Ovary (tissue), 3 donors: ENCODE data around the gene VSIG10L.

ENCODE experiments used
- EP300 ChIP-seq: sonication (generic); formaldehyde crosslinking; IDR thresholded peaks from one replicate; pipeline ENCODE4 v1.6.1; 2017; ENCODE audit warnings: antibody characterized with exemption
- POLR2A ChIP-seq: fragments of 450-650 bp; IDR thresholded peaks from one replicate; pipeline ENCODE4 v1.6.1; 2017; ENCODE audit warnings: antibody characterized with exemption, mild to moderate bottlenecking, moderate library complexity
- TF ChIP-seq, protein P1 (sequence below), 3 donors: fragments of 450-650 bp in 2 of 3; fragments of 200-600 bp in 1 of 3; IDR thresholded peaks; one replicate each; pipeline versions ENCODE4 v1.5.1 to v1.8.0; 2016 to 2022; ENCODE audit warnings: antibody characterized with exemption in 3 of 3, mild to moderate bottlenecking in 1 of 3
- donor health status: DM: no; HTN: no; CAD: no.

DNA sequence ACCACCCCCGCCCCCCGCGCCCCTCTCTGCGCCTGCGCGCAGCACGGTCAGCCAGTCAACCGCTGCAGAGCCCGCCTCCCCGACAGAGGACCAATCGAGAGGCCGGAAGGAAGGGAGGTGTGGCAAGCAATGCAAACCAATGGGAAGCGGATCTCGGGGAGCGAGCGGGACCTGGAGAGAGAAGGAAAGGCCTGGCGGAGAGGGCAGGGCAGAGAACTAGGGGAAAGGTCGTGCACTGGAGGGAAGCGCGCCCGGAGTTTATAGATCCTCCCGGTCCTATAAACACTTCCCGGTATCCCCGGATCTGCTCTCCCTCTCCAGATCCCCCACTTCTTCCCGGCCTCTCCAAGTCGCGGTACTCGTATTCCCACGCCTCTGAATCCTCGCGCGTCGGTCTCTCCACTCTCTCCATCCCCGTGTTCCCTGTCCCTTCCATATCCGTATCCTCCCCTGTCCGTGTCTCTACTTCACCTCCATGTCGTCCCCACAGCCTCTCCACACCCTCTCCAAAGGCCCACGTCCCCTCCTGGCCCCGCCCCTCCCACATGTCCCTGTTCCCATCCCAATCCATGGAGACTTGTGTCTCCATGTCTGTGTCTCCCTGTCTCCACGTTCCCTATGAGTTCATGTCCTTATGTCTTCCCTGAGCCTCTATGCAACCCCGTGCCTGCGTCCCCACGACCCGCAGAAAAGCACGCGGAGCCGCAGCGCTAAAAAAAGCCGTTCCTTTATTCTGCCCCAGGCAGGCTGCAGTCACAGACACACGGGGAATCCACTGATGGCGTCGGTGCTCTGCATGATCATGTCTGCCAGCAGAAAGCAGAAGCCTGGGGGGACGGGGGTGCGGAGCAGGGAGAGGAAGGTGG lies 24.7 kb upstream of the VSIG10L start:
- TF ChIP-seq POLR2A (peak; percentile 92), EP300 (no peak)
- TF ChIP-seq, protein P1, sequence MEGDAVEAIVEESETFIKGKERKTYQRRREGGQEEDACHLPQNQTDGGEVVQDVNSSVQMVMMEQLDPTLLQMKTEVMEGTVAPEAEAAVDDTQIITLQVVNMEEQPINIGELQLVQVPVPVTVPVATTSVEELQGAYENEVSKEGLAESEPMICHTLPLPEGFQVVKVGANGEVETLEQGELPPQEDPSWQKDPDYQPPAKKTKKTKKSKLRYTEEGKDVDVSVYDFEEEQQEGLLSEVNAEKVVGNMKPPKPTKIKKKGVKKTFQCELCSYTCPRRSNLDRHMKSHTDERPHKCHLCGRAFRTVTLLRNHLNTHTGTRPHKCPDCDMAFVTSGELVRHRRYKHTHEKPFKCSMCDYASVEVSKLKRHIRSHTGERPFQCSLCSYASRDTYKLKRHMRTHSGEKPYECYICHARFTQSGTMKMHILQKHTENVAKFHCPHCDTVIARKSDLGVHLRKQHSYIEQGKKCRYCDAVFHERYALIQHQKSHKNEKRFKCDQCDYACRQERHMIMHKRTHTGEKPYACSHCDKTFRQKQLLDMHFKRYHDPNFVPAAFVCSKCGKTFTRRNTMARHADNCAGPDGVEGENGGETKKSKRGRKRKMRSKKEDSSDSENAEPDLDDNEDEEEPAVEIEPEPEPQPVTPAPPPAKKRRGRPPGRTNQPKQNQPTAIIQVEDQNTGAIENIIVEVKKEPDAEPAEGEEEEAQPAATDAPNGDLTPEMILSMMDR (IDR thresholded peaks at IDR 0.05) = no peak
